Loucy (cell line): ENCODE results near the gene EGR1.

Source experiments
- H2AFZ ChIP-seq: fragments of 200-600 bp; sonication (generic); 2 replicates; pipeline ENCODE4 v1.6.0; 2016; ENCODE audit warnings: antibody characterized with exemption, mild to moderate bottlenecking, low read length, moderate library complexity
- H3F3A ChIP-seq: fragments of 200-600 bp; 2 replicates; pipeline ENCODE4 v1.6.0; 2016; ENCODE audit warnings: antibody characterized with exemption, low read depth, mild to moderate bottlenecking
- H3K27me3 ChIP-seq: fragments of 200-600 bp; sonication (generic); 2 replicates; pipeline ENCODE4 v1.6.1; 2014; ENCODE audit warnings: low read length, mild to moderate bottlenecking; ENCODE audit not compliant: insufficient read depth, poor library complexity, severe bottlenecking
- H3K36me3 ChIP-seq: fragments of 200-600 bp; sonication (generic); 2 replicates; pipeline ENCODE4 v1.6.1; 2016; ENCODE audit warnings: low read length; ENCODE audit not compliant: insufficient read depth
- H3K4me1 ChIP-seq: fragments of 200-600 bp; sonication (generic); 2 replicates; pipeline ENCODE4 v1.5.1; 2014; ENCODE audit warnings: low read length, mild to moderate bottlenecking; ENCODE audit not compliant: insufficient read depth, poor library complexity, severe bottlenecking
- H3K4me2 ChIP-seq: fragments of 200-600 bp; sonication (generic); 2 replicates; pipeline ENCODE4 v1.6.0; 2014; ENCODE audit warnings: antibody characterized with exemption, low read length, low read depth, mild to moderate bottlenecking; ENCODE audit not compliant: poor library complexity, severe bottlenecking
- H3K4me3 ChIP-seq: fragments of 200-600 bp; sonication (generic); 2 replicates; pipeline ENCODE4 v1.5.1; 2014; ENCODE audit warnings: low read length, mild to moderate bottlenecking, mixed read lengths; ENCODE audit not compliant: poor library complexity, severe bottlenecking
- H3K79me2 ChIP-seq: fragments of 200-600 bp; sonication (generic); 2 replicates; pipeline ENCODE4 v1.6.1; 2014; ENCODE audit warnings: low read length; ENCODE audit not compliant: insufficient read depth
- H3K9ac ChIP-seq: fragments of 200-600 bp; sonication (generic); 2 replicates; pipeline ENCODE4 v1.6.0; 2014; ENCODE audit warnings: mild to moderate bottlenecking, low read depth, low read length, moderate library complexity; ENCODE audit not compliant: poor library complexity, severe bottlenecking
- H3K9me2 ChIP-seq: fragments of 200-600 bp; sonication (generic); replicated peaks from 2 replicates; pipeline ENCODE4 v1.6.1; 2016; ENCODE audit warnings: low read depth, low read length, mixed read lengths
- H3K9me3 ChIP-seq: fragments of 200-600 bp; sonication (generic); 2 replicates; pipeline ENCODE4 v1.6.1; 2014; ENCODE audit warnings: mild to moderate bottlenecking, antibody characterized with exemption, low read length, low read depth; ENCODE audit not compliant: insufficient read depth
- H4K20me1 ChIP-seq: fragments of 200-600 bp; sonication (generic); 2 replicates; pipeline ENCODE4 v1.6.0; 2014; ENCODE audit warnings: antibody characterized with exemption, low read length, mild to moderate bottlenecking; ENCODE audit not compliant: insufficient read depth, poor library complexity, severe bottlenecking
- CTCF ChIP-seq: fragments of 200-600 bp; sonication (generic); conservative IDR thresholded peaks from 2 replicates; pipeline ENCODE4 v1.5.1; 2014; ENCODE audit warnings: mild to moderate bottlenecking, antibody characterized with exemption, low read length
- EZH2phosphoT487 ChIP-seq: fragments of 200-600 bp; IDR thresholded peaks from 2 replicates; pipeline ENCODE4 v1.6.1; 2018; ENCODE audit warnings: antibody characterized with exemption, mild to moderate bottlenecking, moderate library complexity, borderline replicate concordance

The EGR1 gene

GRCh38 chr5:138444078-138444773, 21.1 kb upstream of the EGR1 start:
- Histone ChIP-seq H3K4me1 (peaks cover 6% of the 10 kb centered on the region), H3F3A (no peaks in the 10 kb centered on the region), H3K79me2 (no peaks in the 10 kb centered on the region), H2AFZ (no peak overlapping the region), H3K36me3 (no peaks in the 10 kb centered on the region), H3K9me2 (no peaks in the 10 kb centered on the region), H3K9me3 (no peaks in the 10 kb centered on the region), H4K20me1 (no peaks in the 10 kb centered on the region), H3K4me3 (no peak overlapping the region), H3K27me3 (no peaks in the 10 kb centered on the region), H3K9ac (no peak overlapping the region), H3K4me2 (no peak overlapping the region)
- TF ChIP-seq CTCF (no peak), EZH2phosphoT487 (no peak)

DNA sequence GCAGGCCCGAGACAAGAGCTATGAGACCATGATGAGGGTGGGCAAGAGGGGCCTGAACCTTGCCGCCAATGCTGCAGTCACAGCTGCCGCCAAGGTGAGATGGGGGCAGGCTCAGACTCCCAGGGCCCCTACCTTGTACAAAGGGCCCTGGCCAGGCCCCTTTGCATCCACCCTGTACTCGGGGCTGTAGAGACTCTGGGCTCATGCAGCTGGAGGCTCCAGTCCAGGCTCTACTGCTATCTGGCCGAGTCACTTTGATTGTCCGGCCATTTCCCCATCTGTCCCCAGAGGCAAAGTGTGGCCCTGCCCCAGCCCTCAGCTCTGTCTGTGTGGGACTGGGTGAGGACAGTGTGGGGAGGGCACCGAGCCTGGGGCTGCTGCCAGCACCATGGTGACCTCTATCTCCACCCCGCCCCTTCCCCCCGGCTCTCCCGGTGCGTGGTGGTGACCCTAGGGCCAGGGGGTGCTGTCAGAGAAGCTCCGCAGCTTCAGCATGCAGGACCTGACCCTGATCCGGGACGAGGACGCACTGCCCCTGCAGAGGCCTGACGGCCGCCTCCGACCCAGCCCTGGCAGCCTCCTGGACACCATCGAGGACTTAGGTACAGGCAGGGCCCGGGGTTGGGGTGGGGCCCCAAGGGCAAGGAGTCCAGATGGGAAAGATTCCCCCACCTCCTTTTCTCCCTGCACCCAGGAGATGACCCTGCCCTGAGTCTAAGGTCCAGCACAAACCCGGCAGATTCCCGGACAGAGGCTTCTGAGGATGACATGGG, 20.3 kb upstream of the EGR1 start:
- no peak overlapping the region for H2AFZ ChIP-seq
- H3K36me3 ChIP-seq: no peaks in the 10 kb centered on the region
- no peak overlapping the region for H3K4me3 ChIP-seq
- no peak for TF ChIP-seq CTCF
- TF ChIP-seq EZH2phosphoT487: no peak
- H3K27me3 ChIP-seq: no peaks in the 10 kb centered on the region
- no peaks in the 10 kb centered on the region for H3K9me3 ChIP-seq
- H4K20me1 ChIP-seq: no peaks in the 10 kb centered on the region
- no peak overlapping the region for H3K4me2 ChIP-seq
- no peaks in the 10 kb centered on the region for H3F3A ChIP-seq
- H3K9ac ChIP-seq: no peak overlapping the region
- H3K9me2 ChIP-seq: no peaks in the 10 kb centered on the region
- H3K79me2 ChIP-seq: no peaks in the 10 kb centered on the region
- no peaks in the 10 kb centered on the region for H3K4me1 ChIP-seq

- Histone ChIP-seq H3K27me3 (no peaks in the 10 kb centered on the region), H3F3A (no peaks in the 10 kb centered on the region), H4K20me1 (no peaks in the 10 kb centered on the region), H3K9me3 (no peaks in the 10 kb centered on the region), H3K79me2 (no peaks in the 10 kb centered on the region), H3K36me3 (no peaks in the 10 kb centered on the region), H3K4me2 (no peak overlapping the region), H2AFZ (no peak overlapping the region), H3K4me3 (no peak overlapping the region), H3K9ac (no peak overlapping the region), H3K9me2 (no peaks in the 10 kb centered on the region), H3K4me1 (peaks cover 3% of the 10 kb centered on the region)
- no peak for TF ChIP-seq CTCF
- no peak for TF ChIP-seq EZH2phosphoT487
These were observed 19.6 kb upstream of the EGR1 start for GRCh38 chr5:138445547-138446271.
